Vagina (tissue), 2 donors: Measurements from ENCODE around the gene ZNF700. TPM values are rescaled to one million over a fixed set of nuclear protein-coding genes. Genes with fewer than 3 reads are reported as not detected.
"Not testable (repeated sequence)": the region's sequence is repeated elsewhere in the genome, so short reads cannot be mapped to it uniquely, and the experiment has no call there.

ENCODE experiments used
- DNase-seq, 2 donors: peaks; one replicate each; pipeline ENCODE4 v3.0.0-alpha.2; 2017; ENCODE audit errors: extremely low spot score in 2 of 2
- H3K27ac ChIP-seq: fragments of 200-600 bp; sonication (generic); one replicate; pipeline ENCODE4 v1.5.1; 2019
- H3K27me3 ChIP-seq: fragments of 200-600 bp; sonication (generic); one replicate; pipeline ENCODE4 v1.5.1; 2019
- H3K36me3 ChIP-seq, 2 donors: fragments of 200-600 bp; sonication (generic); one replicate each; pipeline ENCODE4 v1.5.1; 2017 to 2019
- H3K4me1 ChIP-seq: fragments of 200-600 bp; sonication (generic); one replicate; pipeline ENCODE4 v1.5.1; 2019
- H3K4me3 ChIP-seq, 2 donors: fragments of 200-600 bp; sonication (generic); 1 replicate in 1 of 2; 2 replicates in 1 of 2; pipeline ENCODE4 v1.5.1; 2016 to 2019
- H3K9me3 ChIP-seq: fragments of 200-600 bp; sonication (generic); one replicate; pipeline ENCODE4 v1.5.1; 2019
- POLR2A ChIP-seq, 2 donors: fragments of 450-650 bp; IDR thresholded peaks; one replicate each; pipeline ENCODE4 v1.6.1; 2017; ENCODE audit warnings: antibody characterized with exemption in 2 of 2, mild to moderate bottlenecking in 2 of 2, moderate library complexity in 2 of 2
- POLR2AphosphoS5 ChIP-seq, 2 donors: sonication (generic); formaldehyde crosslinking; IDR thresholded peaks; one replicate each; pipeline ENCODE4 v1.9.0; 2017; ENCODE audit warnings: antibody characterized with exemption in 2 of 2, mild to moderate bottlenecking in 2 of 2, low read depth in 1 of 2; ENCODE audit not compliant: insufficient read depth in 1 of 2
- intact Hi-C: fragments of 100-400 bp; cut with DNase I; formaldehyde crosslinking; loops from one replicate; pipeline ENCODE4 v1.15.1; 2023
- total RNA-seq: library from RNA; depleted of rRNA; stranded (reverse); fragments of >200 nt; gene quantifications from one replicate; pipeline ENCODE4 v1.2.3, GENCODE V29; 2016
- TF ChIP-seq, protein P1 (sequence below), 3 experiments: fragments of 450-650 bp in 2 of 3; fragments of 200-600 bp in 1 of 3; sonication (generic) in 1 of 3; IDR thresholded peaks; one replicate each; pipeline ENCODE4 v1.5.1; 2017 to 2019; ENCODE audit warnings: antibody characterized with exemption in 3 of 3, mild to moderate bottlenecking in 2 of 3, moderate library complexity in 2 of 3

Gene ZNF700
- 14.7 TPM for total RNA-seq

DNA sequence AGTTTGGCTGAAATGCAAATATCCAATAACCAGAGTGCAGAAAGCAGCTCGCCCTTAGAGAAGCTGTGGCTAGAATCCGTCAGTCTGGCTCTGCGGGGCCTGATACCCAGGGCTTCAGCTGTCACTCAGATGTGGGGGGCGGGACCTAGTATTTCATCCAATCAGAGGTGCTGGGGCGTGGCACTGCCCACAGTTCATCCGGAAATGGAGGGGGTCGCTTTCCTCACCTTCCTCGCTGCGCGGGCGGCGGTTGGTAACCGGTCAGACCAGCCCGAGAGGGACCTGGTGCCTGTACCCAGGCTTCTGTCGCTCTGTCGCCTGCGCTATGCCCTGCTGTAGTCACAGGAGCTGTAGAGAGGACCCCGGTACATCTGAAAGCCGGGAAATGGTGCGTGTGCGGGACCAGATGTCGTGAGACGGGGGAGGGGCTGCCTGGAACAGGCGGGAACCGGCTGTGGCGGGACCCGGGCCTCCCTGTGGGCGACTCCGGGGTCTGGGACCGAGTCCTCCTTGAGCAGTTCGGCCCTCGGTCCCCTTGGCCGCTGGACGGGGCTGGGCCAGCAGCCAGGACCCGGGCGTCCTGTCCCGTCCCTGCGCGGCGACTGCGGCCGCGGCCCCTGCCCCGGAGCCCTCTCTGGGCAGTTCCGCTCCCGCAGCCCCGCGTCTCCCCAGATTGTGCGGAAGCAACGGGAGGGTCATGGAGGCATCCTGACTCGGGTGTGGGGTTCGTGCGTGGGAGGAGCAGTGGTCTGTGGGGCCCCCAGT lies at the start of gene ZNF700:
Gene ZNF700, plus strand, starts transcription at position 222 of the 765 bp plus-strand sequence. Its CDS starts 104 bp downstream, at position 326.
- peak within 1 kb of the TSS; percentile 80 to 86 for H3K4me3 ChIP-seq
- TF ChIP-seq, protein P1, sequence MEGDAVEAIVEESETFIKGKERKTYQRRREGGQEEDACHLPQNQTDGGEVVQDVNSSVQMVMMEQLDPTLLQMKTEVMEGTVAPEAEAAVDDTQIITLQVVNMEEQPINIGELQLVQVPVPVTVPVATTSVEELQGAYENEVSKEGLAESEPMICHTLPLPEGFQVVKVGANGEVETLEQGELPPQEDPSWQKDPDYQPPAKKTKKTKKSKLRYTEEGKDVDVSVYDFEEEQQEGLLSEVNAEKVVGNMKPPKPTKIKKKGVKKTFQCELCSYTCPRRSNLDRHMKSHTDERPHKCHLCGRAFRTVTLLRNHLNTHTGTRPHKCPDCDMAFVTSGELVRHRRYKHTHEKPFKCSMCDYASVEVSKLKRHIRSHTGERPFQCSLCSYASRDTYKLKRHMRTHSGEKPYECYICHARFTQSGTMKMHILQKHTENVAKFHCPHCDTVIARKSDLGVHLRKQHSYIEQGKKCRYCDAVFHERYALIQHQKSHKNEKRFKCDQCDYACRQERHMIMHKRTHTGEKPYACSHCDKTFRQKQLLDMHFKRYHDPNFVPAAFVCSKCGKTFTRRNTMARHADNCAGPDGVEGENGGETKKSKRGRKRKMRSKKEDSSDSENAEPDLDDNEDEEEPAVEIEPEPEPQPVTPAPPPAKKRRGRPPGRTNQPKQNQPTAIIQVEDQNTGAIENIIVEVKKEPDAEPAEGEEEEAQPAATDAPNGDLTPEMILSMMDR (IDR thresholded peaks at IDR 0.05) = peak in 1 of 3 experiments; percentile 38
- TF ChIP-seq POLR2A (IDR thresholded peaks at IDR 0.05) (no peak), POLR2AphosphoS5 (IDR thresholded peaks at IDR 0.05; ENCODE audit: insufficient read depth in 1 of 2, low read depth in 1 of 2) (peak; percentile 87 to 91)
- intact Hi-C loops = loop anchor here (5.0 kb wide), 1 partner anchor 62 kb away; no protein-coding TSS in a partner anchor
- H3K27me3 ChIP-seq = no peaks in the 10 kb centered on the region
- H3K4me1 ChIP-seq = peaks cover 33% of the 10 kb centered on the region
- no peaks in the 10 kb centered on the region for H3K36me3 ChIP-seq
- H3K27ac ChIP-seq = peak within 1 kb of the TSS; percentile 86
- no peaks in the 10 kb centered on the region for H3K9me3 ChIP-seq
- DNase-seq = peak; percentile 94 to 97

DNA sequence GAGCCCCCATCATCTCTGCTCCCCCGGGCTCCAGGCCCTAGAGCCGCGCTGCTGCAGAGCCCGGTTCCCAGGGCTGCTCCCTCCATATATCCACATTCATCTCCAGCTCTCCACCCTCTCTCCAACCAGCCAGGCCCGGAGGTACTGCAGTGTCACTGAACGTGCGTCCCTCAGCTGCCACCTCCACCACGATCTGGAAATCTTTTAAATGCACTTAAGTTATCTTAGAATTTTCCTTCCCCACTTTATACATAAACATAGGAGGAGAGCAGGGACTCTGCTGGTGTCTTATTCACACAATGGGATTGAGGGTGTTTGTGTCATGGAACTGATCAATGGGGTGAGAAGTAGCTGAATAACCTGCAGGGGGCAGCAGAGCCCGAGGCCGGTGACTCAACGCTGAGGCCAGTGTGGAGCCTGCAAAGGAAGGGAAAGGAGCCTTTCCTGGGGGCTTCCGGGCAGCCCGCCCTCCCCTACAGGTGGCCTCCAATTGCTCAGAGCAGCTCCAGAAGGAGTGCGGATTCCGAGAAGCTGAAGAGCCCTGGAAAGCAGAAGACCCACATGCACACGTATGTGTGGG lies 45.1 kb upstream of the ZNF700 start:
- TF ChIP-seq, protein P1 (IDR thresholded peaks at IDR 0.05) = peak in 1 of 3 experiments; percentile 13
- H3K36me3 ChIP-seq, intact Hi-C loops, H3K27me3 ChIP-seq, H3K9me3 ChIP-seq, H3K4me3 ChIP-seq, DNase-seq, H3K4me1 ChIP-seq, H3K27ac ChIP-seq: not testable (repeated sequence)

DNA sequence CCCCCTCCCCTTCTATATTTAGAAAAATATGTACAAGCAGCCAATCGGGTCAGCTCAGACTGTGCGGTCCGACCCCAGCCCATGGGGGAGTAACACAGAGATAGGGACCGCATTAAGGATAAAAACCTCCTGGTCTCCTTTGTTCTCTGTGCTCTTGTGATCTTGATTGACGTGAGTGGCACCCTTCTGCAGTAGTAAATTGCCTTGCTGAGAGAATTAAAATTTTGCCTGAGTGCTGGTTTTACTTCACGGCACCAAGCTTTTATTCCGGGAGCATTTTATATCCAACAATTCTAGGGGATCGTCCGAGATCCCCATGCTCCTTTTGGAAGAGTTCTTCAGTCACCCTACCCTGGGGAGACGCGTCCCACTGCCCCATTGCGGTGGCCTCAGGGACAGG lies 44.3 kb upstream of the ZNF700 start:
- DNase-seq = no peak
- intact Hi-C loops = no loop called here
- no peak overlapping the region for H3K4me3 ChIP-seq

DNA sequence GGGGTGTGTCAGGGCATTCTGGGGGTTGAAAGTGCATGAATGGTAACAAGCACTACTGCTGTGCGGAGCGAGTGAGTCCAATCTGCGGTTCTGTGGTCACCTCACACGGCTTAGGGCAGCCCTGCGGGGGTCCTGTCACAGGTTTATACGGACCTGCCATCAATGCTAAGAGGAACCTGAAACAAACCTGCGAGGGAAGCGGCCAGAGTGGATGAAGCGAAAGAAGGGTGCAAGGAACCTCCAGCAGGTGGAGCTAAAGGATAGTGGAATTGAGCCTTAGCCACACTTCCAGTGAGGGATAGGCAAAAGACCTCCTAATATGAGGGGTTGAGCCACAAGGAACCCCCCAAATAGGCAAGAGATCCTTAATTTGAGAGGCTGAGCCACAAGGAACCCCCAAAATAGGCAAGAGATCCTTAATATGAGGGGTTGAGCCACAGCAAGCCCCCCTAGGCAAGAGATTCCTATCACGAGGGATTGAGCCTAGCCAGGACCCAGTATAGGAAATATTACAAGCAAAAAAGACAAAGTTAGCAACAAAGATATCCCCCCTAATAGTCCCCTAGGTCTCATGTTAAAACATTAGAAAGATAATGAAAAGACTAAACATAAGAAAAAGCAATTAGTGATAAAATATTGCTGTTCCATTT lies 43.6 kb upstream of the ZNF700 start:
- Histone ChIP-seq H3K4me3 (no peak overlapping the region), H3K27ac (no peak overlapping the region), H3K27me3 (no peaks in the 10 kb centered on the region), H3K9me3 (no peaks in the 10 kb centered on the region), H3K4me1 (no peaks in the 10 kb centered on the region), H3K36me3 (no peaks in the 10 kb centered on the region)
- TF ChIP-seq POLR2A (IDR thresholded peaks at IDR 0.05) = no peak
- TF ChIP-seq, protein P1 (IDR thresholded peaks at IDR 0.05) = peak in 2 of 3 experiments; percentile 62 to 69
- DNase-seq = no peak
- intact Hi-C loops = no loop called here

More for the DNA sequence above, 44.3 kb upstream of the ZNF700 start:
- Histone ChIP-seq H3K27me3 (no peaks in the 10 kb centered on the region), H3K4me1 (no peaks in the 10 kb centered on the region), H3K36me3 (no peaks in the 10 kb centered on the region), H3K9me3 (no peaks in the 10 kb centered on the region), H3K27ac (no peak overlapping the region)
- TF ChIP-seq POLR2AphosphoS5 (IDR thresholded peaks at IDR 0.05; ENCODE audit: insufficient read depth in 1 of 2, low read depth in 1 of 2) (no peak), POLR2A (IDR thresholded peaks at IDR 0.05) (no peak)
- TF ChIP-seq, protein P1 (IDR thresholded peaks at IDR 0.05) = no peak
